OCI-LY1 (cell line): ENCODE results near the gene KLHDC4.

Source experiments
- H2AFZ ChIP-seq: fragments of 200-600 bp; sonication (generic), shearing (Covaris generic); 2 replicates; pipeline ENCODE4 v1.6.0; 2014; ENCODE audit warnings: antibody characterized with exemption, mild to moderate bottlenecking, low read length
- H3F3A ChIP-seq: fragments of 200-600 bp; sonication (generic), shearing (Covaris generic); 2 replicates; pipeline ENCODE4 v1.6.0; 2014; ENCODE audit warnings: mild to moderate bottlenecking, antibody characterized with exemption, low read length, moderate library complexity; ENCODE audit not compliant: insufficient read depth
- H3K27ac ChIP-seq: fragments of 200-600 bp; sonication (generic); 2 replicates; pipeline ENCODE4 v1.5.1; 2014; ENCODE audit warnings: low read length, mixed run types, mild to moderate bottlenecking, low read depth; ENCODE audit not compliant: poor library complexity, severe bottlenecking
- H3K27me3 ChIP-seq: fragments of 200-600 bp; sonication (generic); 2 replicates; pipeline ENCODE4 v1.6.0; 2014; ENCODE audit warnings: antibody characterized with exemption, mild to moderate bottlenecking, low read length, moderate library complexity; ENCODE audit not compliant: insufficient read depth
- H3K36me3 ChIP-seq: fragments of 200-600 bp; sonication (generic); 2 replicates; pipeline ENCODE4 v1.6.1; 2014; ENCODE audit warnings: mild to moderate bottlenecking, antibody characterized with exemption, low read length, moderate library complexity, mixed read lengths; ENCODE audit not compliant: insufficient read depth
- H3K4me1 ChIP-seq: fragments of 200-600 bp; sonication (generic); 2 replicates; pipeline ENCODE4 v1.5.1; 2014; ENCODE audit warnings: mild to moderate bottlenecking, low read length, moderate library complexity; ENCODE audit not compliant: insufficient read depth, severe bottlenecking
- H3K4me2 ChIP-seq: fragments of 200-600 bp; sonication (generic), shearing (Covaris generic); 2 replicates; pipeline ENCODE4 v1.6.1; 2014; ENCODE audit warnings: low read length
- H3K4me3 ChIP-seq: fragments of 200-600 bp; sonication (generic); 2 replicates; pipeline ENCODE4 v1.5.1; 2014; ENCODE audit warnings: low read length, low read depth, mild to moderate bottlenecking, mixed read lengths; ENCODE audit not compliant: poor library complexity, severe bottlenecking
- H3K79me2 ChIP-seq: fragments of 200-600 bp; shearing (Covaris generic); 2 replicates; pipeline ENCODE4 v1.6.1; 2016; ENCODE audit warnings: mixed run types, low read length, mixed read lengths; ENCODE audit not compliant: insufficient read depth
- H3K9ac ChIP-seq: fragments of 200-600 bp; sonication (generic), shearing (Covaris generic); 2 replicates; pipeline ENCODE4 v1.6.1; 2014; ENCODE audit warnings: mild to moderate bottlenecking, low read length, mixed read lengths
- H3K9me2 ChIP-seq: fragments of 200-600 bp; sonication (generic), shearing (Covaris generic); 2 replicates; pipeline ENCODE4 v1.6.1; 2014; ENCODE audit warnings: low read depth, mild to moderate bottlenecking, low read length, mixed read lengths
- H3K9me3 ChIP-seq: fragments of 200-600 bp; shearing (Covaris generic); 2 replicates; pipeline ENCODE4 v1.6.1; 2014; ENCODE audit warnings: low read length, mixed read lengths
- H4K20me1 ChIP-seq: fragments of 200-600 bp; sonication (generic), shearing (Covaris generic); 2 replicates; pipeline ENCODE4 v1.6.0; 2016; ENCODE audit warnings: mild to moderate bottlenecking, low read length; ENCODE audit not compliant: insufficient read depth
- CTCF ChIP-seq: fragments of 200-600 bp; sonication (generic), shearing (Covaris generic); IDR thresholded peaks from 2 replicates; pipeline ENCODE4 v1.5.1; 2017; ENCODE audit warnings: mild to moderate bottlenecking, antibody characterized with exemption, low read length, moderate library complexity, mixed read lengths
- EZH2 ChIP-seq: fragments of 200-600 bp; sonication (generic), shearing (Covaris generic); IDR thresholded peaks from 2 replicates; pipeline ENCODE4 v1.8.0; 2017; ENCODE audit warnings: borderline replicate concordance, mixed run types, mild to moderate bottlenecking, antibody characterized with exemption, low read length, moderate library complexity, mixed read lengths

Gene KLHDC4

DNA sequence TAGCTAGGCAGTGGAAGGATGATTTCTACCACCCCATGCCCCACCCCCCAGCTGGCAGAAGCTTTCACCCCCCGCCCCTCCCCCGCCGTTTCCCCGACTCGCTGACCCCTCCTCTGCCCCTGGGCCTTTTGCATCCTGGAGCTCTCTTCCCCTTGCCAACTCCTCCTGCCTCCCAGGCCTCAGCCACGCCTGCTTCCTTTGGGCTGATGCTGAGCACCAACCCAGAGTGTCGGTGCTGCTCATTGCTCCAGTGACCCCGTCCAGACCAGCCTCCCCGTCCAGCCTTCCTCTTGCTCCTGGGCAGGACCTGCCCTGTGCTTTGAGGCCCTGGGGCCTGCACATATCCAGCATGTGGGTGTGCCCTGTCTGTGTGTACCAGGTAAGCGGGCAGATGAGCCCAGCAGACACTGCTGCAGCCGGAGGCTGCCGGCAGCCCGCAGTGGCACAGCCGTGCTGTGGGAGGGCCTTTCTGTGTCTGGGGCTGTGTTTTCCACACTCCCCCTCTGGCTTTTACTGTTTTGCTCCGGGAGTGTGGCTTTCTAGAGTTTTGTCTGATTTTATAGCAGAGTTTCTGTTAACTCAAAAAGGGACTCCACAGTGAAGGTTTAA, 90.6 kb downstream of the KLHDC4 start:
- no peak overlapping the region for H3K27ac ChIP-seq
- H3K36me3 ChIP-seq, result no peaks in the 10 kb centered on the region
- H2AFZ ChIP-seq, result no peak overlapping the region
- peaks cover 13% of the 10 kb centered on the region; the same call in 1 of the 2 replicates for H3K27me3 ChIP-seq
- no peaks in the 10 kb centered on the region for H4K20me1 ChIP-seq
- H3K4me1 ChIP-seq, result no peaks in the 10 kb centered on the region
- H3K9me3 ChIP-seq, result no peaks in the 10 kb centered on the region
- TF ChIP-seq EZH2, result no peak
- TF ChIP-seq CTCF, result no peak
- H3F3A ChIP-seq, result no peaks in the 10 kb centered on the region
- H3K4me3 ChIP-seq, result no peak overlapping the region
- H3K4me2 ChIP-seq, result no peak overlapping the region
- H3K79me2 ChIP-seq, result no peaks in the 10 kb centered on the region
- H3K9me2 ChIP-seq, result no peaks in the 10 kb centered on the region
- no peak overlapping the region for H3K9ac ChIP-seq

DNA sequence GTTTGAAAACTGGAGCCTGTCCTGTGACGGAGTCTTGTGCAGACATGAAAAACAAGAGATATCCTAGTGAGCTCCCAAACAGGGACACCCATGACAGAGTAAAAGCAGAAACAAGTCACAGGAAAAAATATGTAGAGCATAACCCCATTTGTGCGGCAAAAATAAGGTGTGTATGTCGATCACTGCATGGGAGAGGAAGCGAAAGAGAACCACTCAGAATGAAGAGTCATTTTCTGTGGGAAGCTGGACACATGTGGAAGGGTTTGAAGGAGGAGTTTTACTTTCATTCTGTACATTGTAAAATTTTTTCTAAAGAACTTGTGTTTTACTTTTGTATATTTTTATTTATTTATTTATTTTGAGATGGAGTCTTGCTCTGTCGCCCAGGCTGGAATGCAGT, 91.4 kb downstream of the KLHDC4 start:
- no peaks in the 10 kb centered on the region for H3K4me1 ChIP-seq
- H3K27ac ChIP-seq, result no peak overlapping the region
- no peak for TF ChIP-seq CTCF
- no peak for TF ChIP-seq EZH2
- peaks cover 13% of the 10 kb centered on the region; the same call in 1 of the 2 replicates for H3K27me3 ChIP-seq
- H3K4me3 ChIP-seq, result no peak overlapping the region
- H3K79me2 ChIP-seq, result no peaks in the 10 kb centered on the region
- no peaks in the 10 kb centered on the region for H3F3A ChIP-seq
- no peak overlapping the region for H3K9ac ChIP-seq
- no peaks in the 10 kb centered on the region for H3K36me3 ChIP-seq
- H3K9me3 ChIP-seq, result no peaks in the 10 kb centered on the region
- no peaks in the 10 kb centered on the region for H3K9me2 ChIP-seq
- H3K4me2 ChIP-seq, result no peak overlapping the region
- no peaks in the 10 kb centered on the region for H4K20me1 ChIP-seq
- no peak overlapping the region for H2AFZ ChIP-seq

DNA sequence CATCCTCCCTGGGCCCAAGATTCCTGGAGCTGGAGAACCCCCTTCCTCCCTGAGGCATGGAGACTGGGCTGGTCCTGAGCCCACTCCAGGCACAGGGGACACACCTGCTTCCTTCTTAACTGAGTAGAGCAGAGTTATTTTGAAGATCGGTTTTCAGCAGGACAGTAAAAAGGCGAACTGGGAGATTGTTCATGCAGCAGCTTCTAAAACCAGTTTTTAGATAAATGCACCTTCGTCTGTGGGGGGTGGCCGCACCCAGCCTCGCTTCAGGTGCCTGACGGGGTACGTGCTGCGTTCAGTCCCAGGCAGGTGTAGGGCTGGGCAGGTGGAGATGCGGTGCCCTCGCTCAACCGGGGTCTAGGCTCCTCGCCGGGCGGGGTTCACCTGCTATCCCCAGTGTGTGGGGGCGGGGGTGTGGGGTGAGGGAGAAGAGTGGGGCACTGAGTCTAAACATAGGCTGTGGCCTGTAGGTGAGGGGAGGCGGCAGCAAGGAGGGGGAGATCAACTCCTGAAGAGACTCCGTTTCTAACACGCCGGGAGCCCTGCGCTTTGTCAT, 94.0 kb downstream of the KLHDC4 start:
- H3K9ac ChIP-seq, result no peak overlapping the region
- no peaks in the 10 kb centered on the region for H3K36me3 ChIP-seq
- no peaks in the 10 kb centered on the region for H3K79me2 ChIP-seq
- no peak overlapping the region for H2AFZ ChIP-seq
- H3K9me2 ChIP-seq, result no peaks in the 10 kb centered on the region
- no peak overlapping the region for H3K4me3 ChIP-seq
- peaks cover 13% of the 10 kb centered on the region; the same call in 1 of the 2 replicates for H3K27me3 ChIP-seq
- no peaks in the 10 kb centered on the region for H3F3A ChIP-seq
- H3K9me3 ChIP-seq, result no peaks in the 10 kb centered on the region
- H3K4me2 ChIP-seq, result no peak overlapping the region
- no peaks in the 10 kb centered on the region for H3K4me1 ChIP-seq
- H3K27ac ChIP-seq, result no peak overlapping the region
- no peaks in the 10 kb centered on the region for H4K20me1 ChIP-seq
- no peak for TF ChIP-seq EZH2
- no peak for TF ChIP-seq CTCF
